ENCODE measurements around the gene IFNA5.

- TF ChIP-seq CTCF (IDR thresholded peaks at IDR 0.05 in 2 of 3, conservative IDR thresholded peaks at IDR 0.05 in 1 of 3; ENCODE audit: borderline replicate concordance in 1 of 3, insufficient read depth in 1 of 3, low read depth in 2 of 3, low read length in 2 of 3), result no peak
- TF ChIP-seq MAX (IDR thresholded peaks at IDR 0.05), result peak; percentile 57; the same call in 1 of the 2 replicates
- TF ChIP-seq JUND (IDR thresholded peaks at IDR 0.05), result no peak
- no peak for TF ChIP-seq FOSL1 (IDR thresholded peaks at IDR 0.05; ENCODE audit: low read depth)
- TF ChIP-seq POLR2A (IDR thresholded peaks at IDR 0.05; ENCODE audit: borderline replicate concordance, extremely low read depth, insufficient read depth, insufficient read length), result peak; percentile 46
- TF ChIP-seq CEBPB (IDR thresholded peaks at IDR 0.05; ENCODE audit: low read depth), result no peak
- no peak; the same call in 1 of the 2 replicates for TF ChIP-seq SP1 (IDR thresholded peaks at IDR 0.05; ENCODE audit: low read depth)
- TF ChIP-seq POLR2AphosphoS5 (IDR thresholded peaks at IDR 0.05; ENCODE audit: low read depth, low read length), result peak; percentile 87
- TF ChIP-seq YY1 (IDR thresholded peaks at IDR 0.05; ENCODE audit: extremely low read depth, insufficient replicate concordance, low read depth, low read length), result no peak
- TF ChIP-seq SIN3A (IDR thresholded peaks at IDR 0.05; ENCODE audit: low read depth), result peak; percentile 37
These were observed 29.9 kb upstream of the IFNA5 start, which contains the start of gene KLHL9 for GRCh38 chr9:21334701-21335632.

All from HCT116 (cell line).